GM12878 (cell line): ENCODE results near the gene PPP1R2B. TPM values are rescaled to one million over a fixed set of nuclear protein-coding genes. Genes with fewer than 3 reads are reported as not detected.

ENCODE experiments used
- ATAC-seq: fragments of 200-7000 bp; cut with Tn5 transposase; 3 replicates; pipeline ENCODE4 v1.9.1; 2020; ENCODE audit warnings: mild to moderate bottlenecking, moderate library complexity
- BruUV-seq: library from RNA; stranded (reverse); fragments of 400-500 nt; replicated peaks from 2 replicates; lab custom pipeline; 2021; lab: Mats Ljungman, UMichigan
- CTCF ChIA-PET: fragments of 300-600 bp; sonication (Branson Sonifier 250); formaldehyde crosslinking; extraction: SDS; loops from one replicate; lab custom pipeline; 2021; ENCODE audit warnings: inconsistent platforms; lab: Yijun Ruan, JAX
- POLR2A ChIA-PET: fragments of 350-600 bp; formaldehyde crosslinking; extraction: SDS; loops from one replicate; lab custom pipeline; 2021; ENCODE audit warnings: inconsistent platforms; lab: Charles Lee
- RAD21 ChIA-PET: fragments of 300-600 bp; sonication (Branson Sonifier 250); formaldehyde crosslinking; loops from one replicate; lab custom pipeline; 2023; ENCODE audit warnings: antibody characterized with exemption; ENCODE audit not compliant: unreplicated experiment; lab: Charles Lee
- SMC1A ChIA-PET: fragments of 300-600 bp; sonication (Branson Sonifier 250); formaldehyde crosslinking; loops from one replicate; lab custom pipeline; 2023; ENCODE audit not compliant: unreplicated experiment, uncharacterized antibody; lab: Charles Lee
- DNase-seq: peaks from one replicate; pipeline ENCODE4 v3.0.0-alpha.2; 2011; ENCODE audit warnings: low read depth, low spot score
- FAIRE-seq: peaks from 3 replicates; lab custom pipeline; 2011; peaks lifted over from hg19 to GRCh38; lab: Jason Lieb, UNC
- H2AFZ ChIP-seq: 2 replicates; pipeline ENCODE4 v1.6.0; 2011; ENCODE audit warnings: low read depth, low read length, control low read depth; ENCODE audit not compliant: control insufficient read depth
- H3K27ac ChIP-seq: 2 replicates; pipeline ENCODE4 v1.5.1; 2011; ENCODE audit warnings: control low read depth; ENCODE audit not compliant: control insufficient read depth, insufficient read depth
- H3K27me3 ChIP-seq, 2 experiments: replicated peaks in 1 of 2; 2 replicates each; pipeline versions ENCODE4 v1.6.0 to v1.6.1; 2011; ENCODE audit warnings: low read length in 1 of 2; ENCODE audit not compliant: control insufficient read depth in 2 of 2, insufficient read depth in 2 of 2
- H3K36me3 ChIP-seq, 2 experiments: 2 replicates each; pipeline ENCODE4 v1.5.1; 2011; ENCODE audit warnings: low read length in 1 of 2; ENCODE audit not compliant: control insufficient read depth in 2 of 2, insufficient read depth in 2 of 2
- H3K4me1 ChIP-seq: 2 replicates; pipeline ENCODE4 v1.6.1; 2011; ENCODE audit warnings: mild to moderate bottlenecking, low read length, moderate library complexity, mixed read lengths; ENCODE audit not compliant: control insufficient read depth, insufficient read depth
- H3K4me2 ChIP-seq: 2 replicates; pipeline ENCODE4 v1.6.0; 2011; ENCODE audit warnings: control low read depth; ENCODE audit not compliant: control insufficient read depth, insufficient read depth
- H3K4me3 ChIP-seq: fragments of 200-600 bp; sonication (generic); 2 replicates; pipeline ENCODE4 v1.5.1; 2016
- H3K79me2 ChIP-seq: 2 replicates; pipeline ENCODE4 v1.6.0; 2011; ENCODE audit warnings: low read length; ENCODE audit not compliant: control insufficient read depth, insufficient read depth
- H3K9ac ChIP-seq: 2 replicates; pipeline ENCODE4 v1.8.0; 2011; ENCODE audit warnings: low read length, control low read depth, mixed read lengths; ENCODE audit not compliant: control insufficient read depth, insufficient read depth
- H3K9me3 ChIP-seq: replicated peaks from 3 replicates; pipeline ENCODE4 v1.5.1; 2011; ENCODE audit warnings: mild to moderate bottlenecking, low read length; ENCODE audit not compliant: control insufficient read depth, insufficient read depth
- H4K20me1 ChIP-seq: 2 replicates; pipeline ENCODE4 v1.6.0; 2011; ENCODE audit not compliant: control insufficient read depth, insufficient read depth
- ASH2L ChIP-seq: fragments of 300-600, 200-600 bp; sonication (generic); IDR thresholded peaks from 2 replicates; pipeline ENCODE4 v1.6.1; 2017; ENCODE audit warnings: low read depth, mild to moderate bottlenecking, borderline replicate concordance
- CBFB ChIP-seq: IDR thresholded peaks from 2 replicates; pipeline ENCODE4 v1.6.1; 2016; ENCODE audit warnings: antibody characterized with exemption, low read depth
- CHD1 ChIP-seq: IDR thresholded peaks from 2 replicates; pipeline ENCODE4 v1.6.1; 2012; ENCODE audit warnings: low read depth, low read length, improper control_type of control experiment
- DPF2 ChIP-seq: fragments of 450-650 bp; IDR thresholded peaks from 2 replicates; pipeline ENCODE4 v1.6.1; 2017; ENCODE audit warnings: mild to moderate bottlenecking
- PRDM15 ChIP-seq: fragments of 450-650 bp; formaldehyde crosslinking; IDR thresholded peaks from 2 replicates; pipeline ENCODE4 v1.4.0; 2020; ENCODE audit warnings: mild to moderate bottlenecking, moderate library complexity
- RAD21 ChIP-seq: IDR thresholded peaks from 2 replicates; pipeline ENCODE4 v1.6.1; 2011; ENCODE audit warnings: mild to moderate bottlenecking, low read depth, low read length, moderate library complexity; ENCODE audit not compliant: insufficient read depth
- SIN3A ChIP-seq: IDR thresholded peaks from 2 replicates; pipeline ENCODE4 v1.6.1; 2012; ENCODE audit warnings: low read depth, low read length, improper control_type of control experiment
- SMC3 ChIP-seq: IDR thresholded peaks from 2 replicates; pipeline ENCODE4 v1.6.1; 2011; ENCODE audit warnings: low read length, improper control_type of control experiment, borderline replicate concordance
- SRF ChIP-seq, 2 experiments: IDR thresholded peaks; 2 replicates each; pipeline ENCODE4 v1.6.1; 2011; ENCODE audit warnings: low read depth in 2 of 2, low read length in 2 of 2, mild to moderate bottlenecking in 1 of 2, moderate library complexity in 1 of 2
- WRNIP1 ChIP-seq: IDR thresholded peaks from 2 replicates; pipeline ENCODE4 v1.6.1; 2011; ENCODE audit warnings: low read depth, low read length, improper control_type of control experiment, borderline replicate concordance
- ZNF217 ChIP-seq: fragments of 450-650 bp; IDR thresholded peaks from 2 replicates; pipeline ENCODE4 v1.6.1; 2017; ENCODE audit warnings: antibody characterized with exemption, mild to moderate bottlenecking
- WGBS: methylation state at CpG from one replicate; pipeline ENCODE4 v1.1.6; 2016; ENCODE audit warnings: low lambda C conversion rate; ENCODE audit not compliant: insufficient replicate concordance, insufficient coverage; ENCODE audit errors: missing lambda C conversion rate; 5-methylcytosine and 5-hydroxymethylcytosine counted together
- in situ Hi-C: fragments of 300-500 bp; cut with MboI; formaldehyde crosslinking; loops from 9 replicates; pipeline ENCODE4 v1.14.3; 2018; ENCODE audit warnings: mixed read lengths
- intact Hi-C: fragments of 100-400 bp; cut with micrococcal nuclease; formaldehyde crosslinking; loops from one replicate; pipeline ENCODE4 v1.14.2; 2022; ENCODE audit not compliant: unreplicated experiment
- polyA plus RNA-seq, 11 experiments: library from polyadenylated mRNA; depleted of rRNA in 4 of 11; unstranded in 6 of 11; stranded (reverse) in 5 of 11; fragments of >200 nt; fragmentation: Nextera tagmentation in 4 of 11; fragmentation: Illumina TruSeq in 1 of 11; extraction: Ambion mirVana in 4 of 11; extraction: Trizol in 1 of 11; gene quantifications; 1 replicate in 1 of 11; 2 replicates in 10 of 11; pipeline versions ENCODE4 v1.2.1 to v1.2.3, GENCODE V29; 2011 to 2016; ENCODE audit warnings: inconsistent platforms in 2 of 11, missing spikeins in 2 of 11, low read depth in 1 of 11
- total RNA-seq, 4 experiments: library from RNA; depleted of rRNA in 3 of 4; stranded (reverse); fragments of >200 nt in 3 of 4; fragmentation: Illumina TruSeq in 1 of 4; extraction: Trizol in 1 of 4; gene quantifications; 2 replicates each; pipeline versions ENCODE4 v1.2.1 to v1.2.3, GENCODE V29; 2013 to 2021
- TF ChIP-seq, protein P1 (sequence below): fragments of 450-650 bp; IDR thresholded peaks from 2 replicates; pipeline ENCODE4 v1.6.1; 2018; ENCODE audit warnings: borderline replicate concordance, mild to moderate bottlenecking; ENCODE audit not compliant: partially characterized antibody
- TF ChIP-seq, protein P2 (sequence below), 3 experiments: IDR thresholded peaks in 2 of 3; conservative IDR thresholded peaks in 1 of 3; 2 replicates each; pipeline ENCODE4 v1.5.1; 2011; ENCODE audit warnings: low read depth in 3 of 3, low read length in 3 of 3, mild to moderate bottlenecking in 3 of 3, control low read depth in 2 of 3, moderate library complexity in 2 of 3, inconsistent platforms in 1 of 3, mixed read lengths in 1 of 3; ENCODE audit not compliant: control insufficient read depth in 2 of 3, insufficient read depth in 1 of 3; ENCODE audit errors: extremely low read depth in 1 of 3

The PPP1R2B gene
- total and polyA plus RNA-seq, 10 of the 15 experiments (the other 5 are each of a cell fraction or from before 2014, with no cell fraction given): 0.02 to 0.13 (median 0.08) TPM; not detected in 5

GRCh38 chr5:156834916-156835315 is 15.2 kb upstream of the PPP1R2B start (continued):
- TF ChIP-seq, protein P1, sequence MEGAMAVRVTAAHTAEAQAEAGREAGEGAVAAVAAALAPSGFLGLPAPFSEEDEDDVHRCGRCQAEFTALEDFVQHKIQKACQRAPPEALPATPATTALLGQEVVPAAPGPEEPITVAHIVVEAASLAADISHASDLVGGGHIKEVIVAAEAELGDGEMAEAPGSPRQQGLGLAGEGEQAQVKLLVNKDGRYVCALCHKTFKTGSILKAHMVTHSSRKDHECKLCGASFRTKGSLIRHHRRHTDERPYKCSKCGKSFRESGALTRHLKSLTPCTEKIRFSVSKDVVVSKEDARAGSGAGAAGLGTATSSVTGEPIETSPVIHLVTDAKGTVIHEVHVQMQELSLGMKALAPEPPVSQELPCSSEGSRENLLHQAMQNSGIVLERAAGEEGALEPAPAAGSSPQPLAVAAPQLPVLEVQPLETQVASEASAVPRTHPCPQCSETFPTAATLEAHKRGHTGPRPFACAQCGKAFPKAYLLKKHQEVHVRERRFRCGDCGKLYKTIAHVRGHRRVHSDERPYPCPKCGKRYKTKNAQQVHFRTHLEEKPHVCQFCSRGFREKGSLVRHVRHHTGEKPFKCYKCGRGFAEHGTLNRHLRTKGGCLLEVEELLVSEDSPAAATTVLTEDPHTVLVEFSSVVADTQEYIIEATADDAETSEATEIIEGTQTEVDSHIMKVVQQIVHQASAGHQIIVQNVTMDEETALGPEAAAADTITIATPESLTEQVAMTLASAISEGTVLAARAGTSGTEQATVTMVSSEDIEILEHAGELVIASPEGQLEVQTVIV: no peak
- TF ChIP-seq SIN3A (no peak), ASH2L (no peak)
- TF ChIP-seq, all 136 proteins: peak for 2

DNA sequence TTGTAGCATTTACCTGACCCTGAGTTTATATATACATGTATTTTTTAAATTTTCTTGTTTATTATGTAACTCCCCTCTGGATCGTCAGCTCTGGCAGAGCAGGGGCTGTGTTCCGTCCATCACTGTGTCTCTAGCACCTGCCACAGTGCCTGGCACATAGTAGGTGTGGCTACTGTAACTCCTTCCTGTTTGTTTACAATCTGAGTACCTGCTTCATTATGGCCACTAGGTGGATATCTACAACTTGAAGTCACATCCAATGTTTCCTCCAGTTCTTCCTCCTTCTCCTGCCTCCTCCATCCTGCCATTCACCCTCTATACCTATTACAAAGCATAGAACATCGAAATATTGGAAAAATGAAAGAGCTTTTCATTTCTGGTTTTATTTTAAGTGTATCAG is 14.2 kb upstream of the PPP1R2B start:
- BruUV-seq: no TSS peak
- no peak for DNase-seq
- no peaks in the 10 kb centered on the region; the same call in 1 of the 2 replicates for H3K4me1 ChIP-seq
- ChIA-PET POLR2A (interaction anchor here (0.7 kb wide), 1 partner anchor 98 kb away, joined by 3 read pairs; no protein-coding TSS in a partner anchor), SMC1A (interaction anchor here (0.6 to 3.5 kb wide), 14 partner anchors 24 to 306 kb away, joined by 3 to 39 read pairs (median 6); no protein-coding TSS in a partner anchor), RAD21 (interaction anchor here (0.8 to 4.6 kb wide), 6 partner anchors 44 to 299 kb away, joined by 3 to 33 read pairs (median 4); no protein-coding TSS in a partner anchor), CTCF (interaction anchor here (0.7 to 4.3 kb wide), 17 partner anchors 10 to 302 kb away, joined by 3 to 32 read pairs (median 6); no protein-coding TSS in a partner anchor)
- intact Hi-C loops: loop anchor here (1.0 to 5.0 kb wide), 3 partner anchors 41 to 191 kb away; no protein-coding TSS in a partner anchor
- H3K4me2 ChIP-seq: no peak overlapping the region
- FAIRE-seq: peak; percentile 85
- 20% methylated on average over 3 of the region's 3 CpGs for WGBS
- H3K27ac ChIP-seq: no peak overlapping the region
- peak; percentile 88 for ATAC-seq
- H3K9ac ChIP-seq: no peak overlapping the region
- no peaks in the 10 kb centered on the region for H3K36me3 ChIP-seq
- H3K4me3 ChIP-seq: no peak overlapping the region
- peak overlapping the region; percentile 15; the same call in 1 of the 2 replicates for H2AFZ ChIP-seq
- H4K20me1 ChIP-seq: no peaks in the 10 kb centered on the region
- in situ Hi-C loops: loop anchor here (5.0 kb wide), 1 partner anchor 96 kb away; no protein-coding TSS in a partner anchor
- H3K79me2 ChIP-seq: no peaks in the 10 kb centered on the region
- H3K27me3 ChIP-seq: no peaks in the 10 kb centered on the region
- H3K9me3 ChIP-seq: no peaks in the 10 kb centered on the region
- TF ChIP-seq WRNIP1 (peak; percentile 89; the same call in 1 of the 2 replicates), CBFB (no peak), DPF2 (peak; percentile 88), SMC3 (peak; percentile 45; the same call in 1 of the 2 replicates), CHD1 (no peak), ZNF217 (peak; percentile 64; the same call in 1 of the 2 replicates), RAD21 (peak; percentile 43), SRF (IDR thresholded peaks at IDR 0.05; ENCODE audit: low read depth in 2 of 2, low read length in 2 of 2) (no peak), PRDM15 (CRISPR knock-in tag) (no peak)
- TF ChIP-seq, protein P2, sequence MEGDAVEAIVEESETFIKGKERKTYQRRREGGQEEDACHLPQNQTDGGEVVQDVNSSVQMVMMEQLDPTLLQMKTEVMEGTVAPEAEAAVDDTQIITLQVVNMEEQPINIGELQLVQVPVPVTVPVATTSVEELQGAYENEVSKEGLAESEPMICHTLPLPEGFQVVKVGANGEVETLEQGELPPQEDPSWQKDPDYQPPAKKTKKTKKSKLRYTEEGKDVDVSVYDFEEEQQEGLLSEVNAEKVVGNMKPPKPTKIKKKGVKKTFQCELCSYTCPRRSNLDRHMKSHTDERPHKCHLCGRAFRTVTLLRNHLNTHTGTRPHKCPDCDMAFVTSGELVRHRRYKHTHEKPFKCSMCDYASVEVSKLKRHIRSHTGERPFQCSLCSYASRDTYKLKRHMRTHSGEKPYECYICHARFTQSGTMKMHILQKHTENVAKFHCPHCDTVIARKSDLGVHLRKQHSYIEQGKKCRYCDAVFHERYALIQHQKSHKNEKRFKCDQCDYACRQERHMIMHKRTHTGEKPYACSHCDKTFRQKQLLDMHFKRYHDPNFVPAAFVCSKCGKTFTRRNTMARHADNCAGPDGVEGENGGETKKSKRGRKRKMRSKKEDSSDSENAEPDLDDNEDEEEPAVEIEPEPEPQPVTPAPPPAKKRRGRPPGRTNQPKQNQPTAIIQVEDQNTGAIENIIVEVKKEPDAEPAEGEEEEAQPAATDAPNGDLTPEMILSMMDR (IDR thresholded peaks at IDR 0.05 in 2 of 3, conservative IDR thresholded peaks at IDR 0.05 in 1 of 3; ENCODE audit: control insufficient read depth in 2 of 3, extremely low read depth in 1 of 3, insufficient read depth in 1 of 3, low read depth in 3 of 3, low read length in 3 of 3): peak; percentile 32 to 47 (median 39); a peak in 5 of 6 replicates
